GM12873 (cell line): ENCODE results near the gene FAM3C.

Experiments
- TF ChIP-seq, protein P1 (sequence below): IDR thresholded peaks from 2 replicates; pipeline ENCODE4 v1.5.1; 2012; ENCODE audit warnings: low read depth, mild to moderate bottlenecking, moderate library complexity, low read length, control low read depth; ENCODE audit not compliant: insufficient read depth; ENCODE audit errors: missing control alignments

Gene FAM3C

GRCh38 chr7:121419201-121420148 lies 23.4 kb upstream of the FAM3C start:
- TF ChIP-seq, protein P1, sequence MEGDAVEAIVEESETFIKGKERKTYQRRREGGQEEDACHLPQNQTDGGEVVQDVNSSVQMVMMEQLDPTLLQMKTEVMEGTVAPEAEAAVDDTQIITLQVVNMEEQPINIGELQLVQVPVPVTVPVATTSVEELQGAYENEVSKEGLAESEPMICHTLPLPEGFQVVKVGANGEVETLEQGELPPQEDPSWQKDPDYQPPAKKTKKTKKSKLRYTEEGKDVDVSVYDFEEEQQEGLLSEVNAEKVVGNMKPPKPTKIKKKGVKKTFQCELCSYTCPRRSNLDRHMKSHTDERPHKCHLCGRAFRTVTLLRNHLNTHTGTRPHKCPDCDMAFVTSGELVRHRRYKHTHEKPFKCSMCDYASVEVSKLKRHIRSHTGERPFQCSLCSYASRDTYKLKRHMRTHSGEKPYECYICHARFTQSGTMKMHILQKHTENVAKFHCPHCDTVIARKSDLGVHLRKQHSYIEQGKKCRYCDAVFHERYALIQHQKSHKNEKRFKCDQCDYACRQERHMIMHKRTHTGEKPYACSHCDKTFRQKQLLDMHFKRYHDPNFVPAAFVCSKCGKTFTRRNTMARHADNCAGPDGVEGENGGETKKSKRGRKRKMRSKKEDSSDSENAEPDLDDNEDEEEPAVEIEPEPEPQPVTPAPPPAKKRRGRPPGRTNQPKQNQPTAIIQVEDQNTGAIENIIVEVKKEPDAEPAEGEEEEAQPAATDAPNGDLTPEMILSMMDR: no peak

- TF ChIP-seq, protein P1: no peak
Observed at GRCh38 chr7:121416533-121416932, 20.4 kb upstream of the FAM3C start.

GRCh38 chr7:121414436-121414835 lies 18.3 kb upstream of the FAM3C start:
- TF ChIP-seq, protein P1: no peak

- TF ChIP-seq, protein P1: no peak
Observed at GRCh38 chr7:121411597-121411979, 15.5 kb upstream of the FAM3C start.

DNA sequence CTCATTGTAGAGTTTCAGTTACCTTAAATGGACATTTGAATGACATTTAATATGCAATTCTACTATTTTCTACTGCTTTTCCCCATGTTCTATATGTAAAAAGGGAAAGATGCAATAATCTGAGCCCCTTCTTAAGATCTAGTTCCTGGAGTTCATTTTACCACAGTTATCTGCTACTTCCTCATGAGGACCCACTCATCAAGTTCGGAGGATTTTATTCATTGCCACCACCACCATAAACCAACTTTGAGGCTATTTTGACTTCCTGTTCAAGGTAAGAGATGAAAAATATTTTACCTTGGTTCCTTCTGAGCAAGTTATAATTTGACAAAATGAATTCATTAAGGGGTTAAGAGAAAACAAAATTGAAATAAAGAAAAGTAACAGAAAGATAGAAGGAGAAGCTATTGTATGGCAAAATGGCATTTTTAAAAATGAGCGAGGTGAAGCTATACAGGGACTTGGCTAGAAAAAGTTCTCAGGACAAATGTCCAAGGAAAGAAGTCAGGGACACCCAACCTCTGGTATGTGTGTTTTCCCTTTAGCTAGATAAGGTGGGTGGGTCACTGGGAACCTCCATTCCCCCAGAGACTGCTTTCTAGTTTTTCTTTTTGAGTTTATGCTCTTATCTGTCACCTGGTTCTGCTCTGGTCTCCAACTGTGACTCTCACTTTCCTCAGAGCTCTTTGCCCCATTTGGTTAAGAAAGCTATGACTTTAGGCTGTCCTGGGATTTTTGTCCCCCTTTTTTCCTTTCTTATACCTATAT lies 14.9 kb upstream of the FAM3C start:
- TF ChIP-seq, protein P1: no peak

GRCh38 chr7:121406944-121407343 lies 10.8 kb upstream of the FAM3C start:
- TF ChIP-seq, protein P1: no peak

- TF ChIP-seq, protein P1: no peak
Observed at GRCh38 chr7:121406461-121406860, 10.4 kb upstream of the FAM3C start.
